ENCODE results near the gene SPRR2E.
"Not testable (repeated sequence)": the region's sequence is repeated elsewhere in the genome, so short reads cannot be mapped to it uniquely, and the experiment has no call there.

Gene SPRR2E

GRCh38 chr1:153094426-153094825 is at the start of gene SPRR2E:
SPRR2E (minus strand) TSS chr1:153094526; CDS start chr1:153093751, 775 bp downstream.
- CTCF ChIA-PET: no interaction called here

GRCh38 chr1:153141377-153141776 is 47.1 kb upstream of the SPRR2E start:
- no peak overlapping the region for H3K4me3 ChIP-seq (ENCODE audit: low read depth, low read length)
- ChIA-PET POLR2A (no interaction called here), CTCF (no interaction called here)
- DNase-seq (ENCODE audit: low read depth, low spot score): no peak
- no peak for TF ChIP-seq CTCF (IDR thresholded peaks at IDR 0.05; ENCODE audit: insufficient read depth, low read length, missing control alignments)

More at GRCh38 chr1:153094426-153094825, at the start of gene SPRR2E:
- POLR2A ChIA-PET: no interaction called here
- no peak within 1 kb of the TSS for H3K4me3 ChIP-seq (ENCODE audit: low read depth, low read length)
- no peak for TF ChIP-seq CTCF (IDR thresholded peaks at IDR 0.05; ENCODE audit: insufficient read depth, low read length, missing control alignments)
- DNase-seq (ENCODE audit: low read depth, low spot score): no peak

- no peak overlapping the region for H3K4me3 ChIP-seq (ENCODE audit: low read depth, low read length)
- POLR2A ChIA-PET: no interaction called here
- CTCF ChIA-PET: no interaction called here
- DNase-seq (ENCODE audit: low read depth, low spot score): no peak
- no peak for TF ChIP-seq CTCF (IDR thresholded peaks at IDR 0.05; ENCODE audit: insufficient read depth, low read length, missing control alignments)
These were observed 46.2 kb upstream of the SPRR2E start for GRCh38 chr1:153140484-153140883.

GRCh38 chr1:153133743-153134142 is 39.4 kb upstream of the SPRR2E start:
- POLR2A ChIA-PET: no interaction called here
- no peak for TF ChIP-seq CTCF (IDR thresholded peaks at IDR 0.05; ENCODE audit: insufficient read depth, low read length, missing control alignments)
- DNase-seq (ENCODE audit: low read depth, low spot score): no peak
- H3K4me3 ChIP-seq (ENCODE audit: low read depth, low read length): no peak overlapping the region
- CTCF ChIA-PET: no interaction called here

GRCh38 chr1:153133267-153133666 is 38.9 kb upstream of the SPRR2E start:
- DNase-seq (ENCODE audit: low read depth, low spot score): no peak
- CTCF ChIA-PET: no interaction called here
- no peak for TF ChIP-seq CTCF (IDR thresholded peaks at IDR 0.05; ENCODE audit: insufficient read depth, low read length, missing control alignments)

GRCh38 chr1:153128688-153129087 is 34.4 kb upstream of the SPRR2E start:
- POLR2A ChIA-PET; H3K4me3 ChIP-seq (ENCODE audit: low read depth, low read length); DNase-seq (ENCODE audit: low read depth, low spot score); CTCF ChIA-PET: not testable (repeated sequence)

More at GRCh38 chr1:153133267-153133666, 38.9 kb upstream of the SPRR2E start:
- POLR2A ChIA-PET: no interaction called here
- no peak overlapping the region for H3K4me3 ChIP-seq (ENCODE audit: low read depth, low read length)

- POLR2A ChIA-PET: no interaction called here
- TF ChIP-seq CTCF (IDR thresholded peaks at IDR 0.05; ENCODE audit: insufficient read depth, low read length, missing control alignments): no peak
- CTCF ChIA-PET: no interaction called here
- H3K4me3 ChIP-seq (ENCODE audit: low read depth, low read length): no peak overlapping the region
- no peak for DNase-seq (ENCODE audit: low read depth, low spot score)
These were observed 33.0 kb upstream of the SPRR2E start for GRCh38 chr1:153127296-153127695.

Measured in AG04449 (cell line).